Suprapubic skin (tissue), 4 donors: ENCODE results near the gene PLBD1. TPM values are rescaled to one million over a fixed set of nuclear protein-coding genes. Genes with fewer than 3 reads are reported as not detected.

ENCODE experiments used
- DNase-seq, 2 donors: peaks; one replicate each; pipeline ENCODE4 v3.0.0-alpha.2; 2019; ENCODE audit warnings: low spot score in 2 of 2
- H3K27ac ChIP-seq: fragments of 200-600 bp; sonication (generic); one replicate; pipeline ENCODE4 v1.5.1; 2019
- H3K27me3 ChIP-seq: fragments of 200-600 bp; sonication (generic); one replicate; pipeline ENCODE4 v1.5.1; 2019
- H3K36me3 ChIP-seq: fragments of 200-600 bp; sonication (generic); one replicate; pipeline ENCODE4 v1.5.1; 2019
- H3K4me1 ChIP-seq: fragments of 200-600 bp; sonication (generic); one replicate; pipeline ENCODE4 v1.5.1; 2019
- H3K4me3 ChIP-seq: fragments of 200-600 bp; sonication (generic); one replicate; pipeline ENCODE4 v1.5.1; 2019; ENCODE audit warnings: mild to moderate bottlenecking
- H3K9me3 ChIP-seq: fragments of 200-600 bp; sonication (generic); one replicate; pipeline ENCODE4 v1.5.1; 2019
- CTCF ChIP-seq, 2 donors: fragments of 200-600 bp in 1 of 2; fragments of 450-650 bp in 1 of 2; sonication (generic) in 1 of 2; IDR thresholded peaks; one replicate each; pipeline ENCODE4 v1.5.1; 2016 to 2019; ENCODE audit warnings: antibody characterized with exemption in 2 of 2, mild to moderate bottlenecking in 1 of 2, moderate library complexity in 1 of 2
- EP300 ChIP-seq: sonication (generic); formaldehyde crosslinking; IDR thresholded peaks from one replicate; pipeline ENCODE4 v1.6.1; 2017; ENCODE audit warnings: antibody characterized with exemption
- POLR2A ChIP-seq, 2 donors: fragments of 450-650 bp; IDR thresholded peaks; one replicate each; pipeline ENCODE4 v1.6.1; 2017; ENCODE audit warnings: antibody characterized with exemption in 2 of 2, mild to moderate bottlenecking in 2 of 2, moderate library complexity in 2 of 2
- POLR2AphosphoS5 ChIP-seq, 3 donors: sonication (generic); formaldehyde crosslinking; IDR thresholded peaks; one replicate each; pipeline ENCODE4 v1.6.1; 2017; ENCODE audit warnings: antibody characterized with exemption in 3 of 3
- WGBS: methylation state at CpG from one replicate; pipeline ENCODE4 v1.1.5; 2018; 5-methylcytosine and 5-hydroxymethylcytosine counted together
- total RNA-seq, 4 donors: library from RNA; depleted of rRNA; stranded (reverse); fragments of >200 nt; gene quantifications; one replicate each; pipeline ENCODE4 v1.1.0, GENCODE V29; 2016

Gene PLBD1
- total RNA-seq = 10 to 100 TPM; 10.6 to 22.0 (median 18.1) TPM

- Histone ChIP-seq H3K4me1 (peaks cover 23% of the 10 kb centered on the region), H3K27ac (peak within 1 kb of the TSS; percentile 85), H3K9me3 (no peaks in the 10 kb centered on the region), H3K27me3 (no peaks in the 10 kb centered on the region), H3K4me3 (peak within 1 kb of the TSS; percentile 75), H3K36me3 (no peaks in the 10 kb centered on the region)
- DNase-seq = peak; percentile 71 to 89
- 11% methylated on average over 38 of the region's 76 CpGs for WGBS
- TF ChIP-seq POLR2A (IDR thresholded peaks at IDR 0.05) (no peak), EP300 (no peak), CTCF (IDR thresholded peaks at IDR 0.05) (no peak), POLR2AphosphoS5 (IDR thresholded peaks at IDR 0.05) (no peak)
Observed at GRCh38 chr12:14567351-14568162, at the start of gene PLBD1. Gene PLBD1, minus strand, starts transcription at chr12:14567883. Its CDS starts 187 bp downstream, at chr12:14567696.

- Histone ChIP-seq H3K4me1 (peaks cover 29% of the 10 kb centered on the region), H3K9me3 (peaks cover 10% of the 10 kb centered on the region), H3K36me3 (no peaks in the 10 kb centered on the region), H3K27ac (peak overlapping the region; percentile 43), H3K4me3 (no peak overlapping the region), H3K27me3 (no peaks in the 10 kb centered on the region)
- 46% methylated on average over 3 of the region's 3 CpGs for WGBS
- no peak for DNase-seq
- TF ChIP-seq POLR2AphosphoS5 (IDR thresholded peaks at IDR 0.05) = no peak
Observed at GRCh38 chr12:14614704-14615121, 47.0 kb upstream of the PLBD1 start.

GRCh38 chr12:14613718-14614117, 46.0 kb upstream of the PLBD1 start:
- Histone ChIP-seq H3K9me3 (peaks cover 10% of the 10 kb centered on the region), H3K27ac (no peak overlapping the region), H3K4me1 (peaks cover 25% of the 10 kb centered on the region), H3K36me3 (no peaks in the 10 kb centered on the region), H3K27me3 (no peaks in the 10 kb centered on the region), H3K4me3 (no peak overlapping the region)
- TF ChIP-seq CTCF (IDR thresholded peaks at IDR 0.05) (no peak), EP300 (no peak), POLR2A (IDR thresholded peaks at IDR 0.05) (no peak), POLR2AphosphoS5 (IDR thresholded peaks at IDR 0.05) (no peak)
- no peak for DNase-seq
- 71% methylated on average over 1 of the region's 1 CpG for WGBS

GRCh38 chr12:14612898-14613445, 45.3 kb upstream of the PLBD1 start:
- Histone ChIP-seq H3K27ac (no peak overlapping the region), H3K9me3 (peaks cover 13% of the 10 kb centered on the region)

GRCh38 chr12:14612250-14612649, 44.6 kb upstream of the PLBD1 start:
- TF ChIP-seq POLR2A (IDR thresholded peaks at IDR 0.05) (no peak), CTCF (IDR thresholded peaks at IDR 0.05) (no peak), POLR2AphosphoS5 (IDR thresholded peaks at IDR 0.05) (no peak), EP300 (no peak)
- no peak overlapping the region for H3K27ac ChIP-seq
- 88% methylated on average over 3 of the region's 3 CpGs for WGBS
- peaks cover 25% of the 10 kb centered on the region for H3K4me1 ChIP-seq
- no peaks in the 10 kb centered on the region for H3K27me3 ChIP-seq
- H3K36me3 ChIP-seq = no peaks in the 10 kb centered on the region
- H3K4me3 ChIP-seq = no peak overlapping the region
- H3K9me3 ChIP-seq = peaks cover 18% of the 10 kb centered on the region
- DNase-seq = no peak

More at GRCh38 chr12:14612898-14613445, 45.3 kb upstream of the PLBD1 start:
- Histone ChIP-seq H3K4me1 (peaks cover 25% of the 10 kb centered on the region), H3K4me3 (no peak overlapping the region), H3K27me3 (no peaks in the 10 kb centered on the region), H3K36me3 (no peaks in the 10 kb centered on the region)
- WGBS = 28% methylated on average over 3 of the region's 3 CpGs
- no peak for DNase-seq
- TF ChIP-seq POLR2A (IDR thresholded peaks at IDR 0.05) (no peak), POLR2AphosphoS5 (IDR thresholded peaks at IDR 0.05) (no peak), CTCF (IDR thresholded peaks at IDR 0.05) (no peak), EP300 (no peak)
